EL (cell line): ENCODE measurements around the gene SDCCAG8.
"Not testable (repeated sequence)": the region's sequence is repeated elsewhere in the genome, so short reads cannot be mapped to it uniquely, and the experiment has no call there.

Experiments used
- DNase-seq: peaks from one replicate; pipeline ENCODE4 v3.0.0-alpha.2; 2016

Gene SDCCAG8

GRCh38 chr1:243287123-243287460, 31.3 kb downstream of the SDCCAG8 start:
- DNase-seq, result no peak

- DNase-seq, result peak; percentile 86
Observed at GRCh38 chr1:243287652-243288051, 31.8 kb downstream of the SDCCAG8 start.

- DNase-seq, result no peak
Observed at GRCh38 chr1:243288062-243288461, 32.2 kb downstream of the SDCCAG8 start.

- DNase-seq, result peak; percentile 39
Observed at GRCh38 chr1:243291292-243291691, 35.5 kb downstream of the SDCCAG8 start.

- DNase-seq, result no peak
Observed at GRCh38 chr1:243292117-243292516, 36.3 kb downstream of the SDCCAG8 start.

GRCh38 chr1:243293941-243294722, 38.3 kb downstream of the SDCCAG8 start:
- DNase-seq, result no peak

- DNase-seq, result peak; percentile 54
Observed at GRCh38 chr1:243294723-243295121, 38.9 kb downstream of the SDCCAG8 start.

- no peak for DNase-seq
Observed at GRCh38 chr1:243299069-243299468, 43.2 kb downstream of the SDCCAG8 start.

GRCh38 chr1:243301059-243301458, 45.2 kb downstream of the SDCCAG8 start:
- no peak for DNase-seq

- DNase-seq, result no peak
Observed at GRCh38 chr1:243311809-243312208, 56.0 kb downstream of the SDCCAG8 start.

- no peak for DNase-seq
Observed at GRCh38 chr1:243312952-243313634, 57.3 kb downstream of the SDCCAG8 start.

- no peak for DNase-seq
Observed at GRCh38 chr1:243313635-243314536, 58.0 kb downstream of the SDCCAG8 start.

GRCh38 chr1:243315455-243315854, 59.6 kb downstream of the SDCCAG8 start:
- DNase-seq, result no peak

- DNase-seq, result no peak
Observed at GRCh38 chr1:243315893-243316292, 60.1 kb downstream of the SDCCAG8 start.

- no peak for DNase-seq
Observed at GRCh38 chr1:243316366-243316989, 60.6 kb downstream of the SDCCAG8 start.

- no peak for DNase-seq
Observed at GRCh38 chr1:243320224-243320623, 64.4 kb downstream of the SDCCAG8 start.

GRCh38 chr1:243322326-243322725, 66.5 kb downstream of the SDCCAG8 start:
- no peak for DNase-seq

- DNase-seq, result no peak
Observed at GRCh38 chr1:243323491-243323890, 67.7 kb downstream of the SDCCAG8 start.

- DNase-seq, result peak; percentile 59
Observed at GRCh38 chr1:243325305-243325890, 69.6 kb downstream of the SDCCAG8 start.

GRCh38 chr1:243332440-243332839, 76.6 kb downstream of the SDCCAG8 start:
- DNase-seq, result no peak

GRCh38 chr1:243335292-243335691, 79.5 kb downstream of the SDCCAG8 start:
- DNase-seq, result peak; percentile 7

GRCh38 chr1:243336163-243336562, 80.3 kb downstream of the SDCCAG8 start:
- DNase-seq, result no peak

- DNase-seq, result not testable (repeated sequence)
Observed at GRCh38 chr1:243338848-243339247, 83.0 kb downstream of the SDCCAG8 start.
